GM12892 (cell line): ENCODE data around the gene ALDOC.

Experiments
- POLR2A ChIP-seq: IDR thresholded peaks from 2 replicates; pipeline ENCODE4 v1.6.1; 2011; ENCODE audit warnings: low read depth, low read length, control low read depth
- POLR2AphosphoS5 ChIP-seq: IDR thresholded peaks from 2 replicates; pipeline ENCODE4 v1.6.1; 2011; ENCODE audit warnings: low read depth, low read length, control low read depth

DNA sequence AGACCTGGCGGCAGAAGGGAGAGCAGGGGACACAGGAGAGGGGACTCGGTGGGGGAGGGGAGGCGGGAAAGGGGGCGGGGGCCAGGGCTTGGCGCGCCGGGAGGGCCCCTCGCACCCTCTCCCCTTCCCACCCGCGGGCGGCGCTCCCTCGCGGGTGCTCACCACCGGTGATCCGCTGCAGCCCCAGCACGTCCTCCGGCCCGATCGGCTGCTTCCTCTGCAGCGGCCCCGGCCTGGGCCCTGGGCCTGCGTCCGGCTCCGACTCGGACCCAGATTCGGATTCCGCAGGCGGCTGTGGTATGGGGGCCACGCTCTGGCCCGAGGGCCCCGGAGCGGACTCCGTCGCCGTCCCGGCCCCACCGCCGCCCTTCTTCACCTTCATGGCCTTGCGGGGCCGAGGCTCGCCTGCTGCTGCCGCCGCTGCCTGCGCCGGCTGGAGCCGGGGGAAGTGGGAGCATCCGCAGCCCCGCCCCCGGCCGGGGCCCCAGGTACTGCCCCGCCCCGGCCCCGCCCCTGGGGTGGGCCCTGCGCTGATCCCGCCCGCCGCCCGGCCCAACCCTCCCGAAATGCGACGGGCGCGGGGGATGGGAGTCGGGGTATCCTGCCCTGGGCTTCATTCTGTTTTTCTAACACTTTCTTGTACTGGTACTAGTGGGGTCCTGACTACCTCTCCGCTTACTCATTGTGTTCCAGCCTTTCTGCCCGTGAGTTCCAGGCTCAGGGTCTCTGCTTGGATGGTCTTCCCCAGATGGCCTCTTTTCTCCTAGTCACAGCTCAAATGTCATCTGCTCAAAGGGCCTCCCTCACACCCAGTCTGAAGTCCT, 24.3 kb downstream of the ALDOC start, which contains the start of gene UNC119:
- TF ChIP-seq POLR2A, result peak; percentile 81
- TF ChIP-seq POLR2AphosphoS5, result 0 out of 2 replicates have a peak, but pooled peaks have one; percentile 37
